Epithelial cell of prostate (primary cell): ENCODE measurements around the gene KIAA1614.

ENCODE experiments used
- DNase-seq: peaks from one replicate; pipeline ENCODE4 v3.0.0-alpha.2; 2011; ENCODE audit warnings: low read depth, low spot score
- H3K27ac ChIP-seq: fragments of 450-650 bp; 2 replicates; pipeline ENCODE4 v1.5.1; 2017; ENCODE audit warnings: mild to moderate bottlenecking

Gene KIAA1614

GRCh38 chr1:180906511-180906910, 6.2 kb upstream of the KIAA1614 start:
- DNase-seq: no peak
- no peak overlapping the region for H3K27ac ChIP-seq

- no peak overlapping the region for H3K27ac ChIP-seq
- DNase-seq: no peak
Observed at GRCh38 chr1:180907313-180908055, 5.2 kb upstream of the KIAA1614 start.

GRCh38 chr1:180908074-180908765, 4.5 kb upstream of the KIAA1614 start:
- H3K27ac ChIP-seq: no peak overlapping the region

GRCh38 chr1:180909005-180909414, 3.7 kb upstream of the KIAA1614 start:
- H3K27ac ChIP-seq: no peak overlapping the region
- DNase-seq: no peak

More at GRCh38 chr1:180908074-180908765, 4.5 kb upstream of the KIAA1614 start:
- no peak for DNase-seq

GRCh38 chr1:180909462-180909976, 3.2 kb upstream of the KIAA1614 start:
- no peak overlapping the region for H3K27ac ChIP-seq
- no peak for DNase-seq

- DNase-seq: no peak
- peak overlapping the region; percentile 28 for H3K27ac ChIP-seq
Observed at GRCh38 chr1:180911640-180912191, 981 bp upstream of the KIAA1614 start.

GRCh38 chr1:180912211-180912800, 391 bp upstream of the KIAA1614 start:
- peak overlapping the region; percentile 28 for H3K27ac ChIP-seq
- no peak for DNase-seq

GRCh38 chr1:180915426-180915965, 2.8 kb downstream of the KIAA1614 start:
- H3K27ac ChIP-seq: no peak overlapping the region
- DNase-seq: no peak

- H3K27ac ChIP-seq: no peak overlapping the region
- no peak for DNase-seq
Observed at GRCh38 chr1:180916012-180916770, 3.5 kb downstream of the KIAA1614 start.

GRCh38 chr1:180916771-180917170, 4.1 kb downstream of the KIAA1614 start:
- H3K27ac ChIP-seq: no peak overlapping the region
- no peak for DNase-seq

- DNase-seq: no peak
- no peak overlapping the region for H3K27ac ChIP-seq
Observed at GRCh38 chr1:180917306-180918065, 4.8 kb downstream of the KIAA1614 start.

GRCh38 chr1:180918519-180918918, 5.8 kb downstream of the KIAA1614 start:
- DNase-seq: no peak
- no peak overlapping the region for H3K27ac ChIP-seq

- no peak for DNase-seq
- no peak overlapping the region for H3K27ac ChIP-seq
Observed at GRCh38 chr1:180919183-180919700, 6.5 kb downstream of the KIAA1614 start.

GRCh38 chr1:180920193-180920592, 7.5 kb downstream of the KIAA1614 start:
- no peak for DNase-seq
- H3K27ac ChIP-seq: no peak overlapping the region

GRCh38 chr1:180920702-180921101, 8.0 kb downstream of the KIAA1614 start:
- H3K27ac ChIP-seq: no peak overlapping the region
- no peak for DNase-seq

- H3K27ac ChIP-seq: no peak overlapping the region
- no peak for DNase-seq
Observed at GRCh38 chr1:180921386-180921785, 8.7 kb downstream of the KIAA1614 start.

GRCh38 chr1:180921891-180922630, 9.4 kb downstream of the KIAA1614 start:
- DNase-seq: no peak
- no peak overlapping the region for H3K27ac ChIP-seq

GRCh38 chr1:180922631-180923015, 9.9 kb downstream of the KIAA1614 start:
- no peak for DNase-seq
- H3K27ac ChIP-seq: no peak overlapping the region
